GM12874 (cell line): ENCODE data around the gene CERCAM.

Source experiments
- TF ChIP-seq, protein P1 (sequence below): IDR thresholded peaks from 2 replicates; pipeline ENCODE4 v1.5.1; 2011; ENCODE audit warnings: low read depth, mild to moderate bottlenecking, control low read depth, low read length, moderate library complexity; ENCODE audit not compliant: insufficient read depth

CERCAM gene

DNA sequence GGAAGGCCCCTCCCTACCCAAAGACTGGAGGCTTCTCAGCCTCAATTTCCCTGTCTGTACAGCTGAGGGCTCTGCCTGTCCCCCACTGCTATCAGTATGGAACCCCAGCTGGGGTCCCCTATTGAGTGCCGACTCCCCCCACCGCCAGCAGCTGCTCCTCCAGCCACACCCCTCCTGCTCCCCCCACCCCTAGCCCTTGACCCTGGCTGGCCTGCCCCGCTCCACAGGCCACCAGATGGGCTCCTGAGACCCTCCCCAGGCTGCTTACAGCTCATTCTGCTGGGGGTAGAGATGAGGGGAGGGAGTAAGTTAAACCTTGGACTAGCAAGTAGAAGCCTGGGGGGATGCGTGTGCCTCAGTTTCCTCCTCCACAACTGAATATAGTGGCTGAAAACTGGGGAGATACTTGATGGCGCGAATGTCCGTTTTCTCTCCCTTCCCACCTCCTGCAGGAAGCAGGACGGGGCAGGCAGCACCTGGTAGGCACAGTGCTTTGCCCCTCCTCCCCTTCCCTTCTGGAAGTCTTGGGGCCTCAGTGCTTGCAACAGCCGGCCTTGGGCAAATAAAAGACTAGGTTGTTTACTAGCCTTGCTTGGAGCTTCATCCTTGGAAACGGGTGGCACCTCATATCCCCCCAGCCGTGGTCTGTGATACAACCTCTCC, 30.4 kb upstream of the CERCAM start:
- TF ChIP-seq, protein P1, sequence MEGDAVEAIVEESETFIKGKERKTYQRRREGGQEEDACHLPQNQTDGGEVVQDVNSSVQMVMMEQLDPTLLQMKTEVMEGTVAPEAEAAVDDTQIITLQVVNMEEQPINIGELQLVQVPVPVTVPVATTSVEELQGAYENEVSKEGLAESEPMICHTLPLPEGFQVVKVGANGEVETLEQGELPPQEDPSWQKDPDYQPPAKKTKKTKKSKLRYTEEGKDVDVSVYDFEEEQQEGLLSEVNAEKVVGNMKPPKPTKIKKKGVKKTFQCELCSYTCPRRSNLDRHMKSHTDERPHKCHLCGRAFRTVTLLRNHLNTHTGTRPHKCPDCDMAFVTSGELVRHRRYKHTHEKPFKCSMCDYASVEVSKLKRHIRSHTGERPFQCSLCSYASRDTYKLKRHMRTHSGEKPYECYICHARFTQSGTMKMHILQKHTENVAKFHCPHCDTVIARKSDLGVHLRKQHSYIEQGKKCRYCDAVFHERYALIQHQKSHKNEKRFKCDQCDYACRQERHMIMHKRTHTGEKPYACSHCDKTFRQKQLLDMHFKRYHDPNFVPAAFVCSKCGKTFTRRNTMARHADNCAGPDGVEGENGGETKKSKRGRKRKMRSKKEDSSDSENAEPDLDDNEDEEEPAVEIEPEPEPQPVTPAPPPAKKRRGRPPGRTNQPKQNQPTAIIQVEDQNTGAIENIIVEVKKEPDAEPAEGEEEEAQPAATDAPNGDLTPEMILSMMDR, result no peak

DNA sequence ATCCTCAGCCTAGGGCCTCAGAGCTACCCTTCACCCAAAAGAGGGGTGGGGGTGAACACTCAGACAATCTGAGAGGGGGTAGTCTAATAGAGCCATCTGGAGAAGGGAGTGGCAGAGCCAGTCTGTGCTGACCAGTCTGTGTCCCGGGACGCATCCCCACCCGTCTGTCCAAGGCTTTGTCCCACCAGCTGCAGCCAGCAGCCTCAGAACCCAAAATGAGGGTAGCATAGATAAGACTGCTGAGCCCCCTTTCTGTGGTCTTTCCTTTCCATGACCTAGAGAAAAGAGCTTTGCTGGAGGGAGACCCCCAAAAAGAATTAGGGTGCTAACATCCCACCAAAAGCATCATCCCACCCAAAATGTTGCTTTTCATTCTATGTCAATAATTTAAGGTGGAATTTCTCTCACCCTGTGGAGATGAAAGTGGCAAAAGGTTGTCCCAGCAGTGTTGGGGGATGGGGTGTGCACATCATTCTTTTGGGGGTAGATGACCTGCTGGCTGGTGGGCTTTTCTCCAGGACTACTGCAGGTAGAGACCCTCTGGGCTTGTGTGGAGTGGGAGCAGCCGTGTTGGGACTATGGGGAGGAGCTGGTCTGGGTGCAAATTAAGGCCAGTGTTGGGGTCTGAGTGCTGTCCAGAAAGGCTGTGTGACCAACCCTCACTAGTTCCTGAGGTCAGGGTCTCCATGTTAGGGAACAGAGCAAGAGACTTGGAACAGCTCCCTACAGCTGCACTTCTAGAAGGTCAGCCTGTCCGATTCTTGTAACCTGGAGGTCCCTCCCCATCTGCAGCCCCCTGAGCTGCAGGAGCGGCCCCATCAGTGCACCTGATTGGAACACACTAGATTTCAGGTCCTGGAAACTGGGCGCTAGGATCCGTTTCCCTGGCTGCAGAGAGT, 29.6 kb upstream of the CERCAM start:
- TF ChIP-seq, protein P1, result no peak

DNA sequence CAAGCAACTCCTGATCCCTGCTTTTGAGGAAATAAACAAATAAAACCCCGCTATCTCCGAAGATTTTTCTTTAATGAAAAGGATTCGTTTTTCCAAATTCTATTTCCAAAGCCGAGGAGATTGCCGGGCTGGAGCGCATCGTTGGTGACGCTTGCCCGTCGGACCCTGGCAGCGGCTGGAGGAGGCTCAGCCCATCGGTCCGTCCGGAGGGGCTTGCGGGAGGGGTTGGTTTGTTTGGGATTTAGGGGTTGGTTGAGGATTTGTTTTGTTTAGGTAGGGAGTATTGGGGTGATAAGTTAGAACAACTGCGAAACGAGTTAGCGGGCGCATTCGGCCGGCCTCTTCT, 28.7 kb upstream of the CERCAM start:
- TF ChIP-seq, protein P1, result no peak

DNA sequence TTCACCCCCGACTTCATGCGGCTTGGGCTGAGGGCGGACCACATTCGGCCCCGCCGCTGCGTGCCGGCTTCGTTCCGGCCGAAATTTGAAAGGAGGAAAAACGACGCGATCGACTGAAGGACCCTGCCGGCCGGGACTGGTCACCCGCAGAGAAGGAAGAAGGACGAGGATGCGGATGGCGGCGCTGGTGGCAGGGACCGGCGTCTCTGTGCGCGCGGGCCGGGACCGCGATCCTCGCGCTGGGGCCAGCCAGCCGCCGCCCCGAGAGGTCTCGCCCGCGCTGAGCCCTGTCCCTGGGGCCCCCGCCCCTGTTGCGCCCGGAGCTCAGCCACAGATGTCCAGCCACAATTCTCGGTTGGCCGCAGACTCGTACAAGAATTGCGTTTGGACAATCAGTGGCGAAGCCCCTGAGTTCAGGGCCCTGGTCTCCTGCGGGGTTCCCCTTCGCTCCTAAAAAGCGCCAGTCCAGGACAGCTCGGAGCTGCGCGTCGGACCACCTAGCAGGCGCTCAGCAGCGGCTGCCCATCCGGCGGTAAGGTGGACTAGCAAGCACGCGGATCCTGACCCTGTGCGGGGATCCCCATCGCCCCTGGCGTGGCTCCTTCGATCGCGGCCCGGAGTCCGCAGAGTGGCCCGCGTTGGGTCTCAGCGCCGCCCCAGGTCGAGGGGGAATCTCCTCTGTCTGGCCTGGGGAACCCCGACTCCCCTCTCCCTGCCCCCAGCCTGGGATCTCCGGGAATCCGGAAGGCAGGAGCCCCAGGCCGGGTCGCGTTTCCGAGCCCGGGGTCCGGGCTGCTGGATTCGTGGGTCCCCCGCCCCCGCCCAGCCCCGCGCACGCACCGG, 28.1 kb upstream of the CERCAM start:
- TF ChIP-seq, protein P1, result no peak

DNA sequence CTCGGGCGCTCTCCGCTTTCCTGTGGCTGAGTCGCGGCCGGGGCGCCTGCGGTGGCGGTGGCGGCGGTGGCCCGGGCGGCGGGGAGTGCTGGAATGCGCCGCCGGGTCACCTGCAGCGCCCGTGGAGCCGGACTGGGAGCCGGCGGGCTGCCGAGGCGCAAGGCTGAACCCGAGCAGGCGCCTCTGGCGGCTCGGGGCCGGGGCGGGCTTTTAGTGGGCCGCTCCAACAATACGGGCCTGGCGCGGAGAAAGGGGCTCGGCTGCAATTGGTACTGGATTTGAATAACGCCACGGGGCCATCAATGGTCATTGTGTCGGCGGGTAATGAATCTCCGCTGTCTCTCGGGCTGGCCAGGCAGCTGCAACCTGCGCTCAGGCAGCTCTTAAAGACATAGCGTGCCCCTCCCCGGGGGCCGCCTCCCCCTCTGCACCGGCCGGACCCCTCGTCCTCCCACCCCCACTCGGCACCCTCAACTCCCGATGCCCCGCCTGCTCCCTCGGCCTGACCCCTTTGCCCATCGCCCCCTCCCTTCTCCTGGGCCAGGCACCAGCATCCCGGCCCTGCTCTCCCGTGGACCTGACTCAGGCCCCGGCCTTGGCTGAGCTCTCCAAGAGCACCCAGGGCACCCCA, 27.4 kb upstream of the CERCAM start:
- TF ChIP-seq, protein P1, result no peak

DNA sequence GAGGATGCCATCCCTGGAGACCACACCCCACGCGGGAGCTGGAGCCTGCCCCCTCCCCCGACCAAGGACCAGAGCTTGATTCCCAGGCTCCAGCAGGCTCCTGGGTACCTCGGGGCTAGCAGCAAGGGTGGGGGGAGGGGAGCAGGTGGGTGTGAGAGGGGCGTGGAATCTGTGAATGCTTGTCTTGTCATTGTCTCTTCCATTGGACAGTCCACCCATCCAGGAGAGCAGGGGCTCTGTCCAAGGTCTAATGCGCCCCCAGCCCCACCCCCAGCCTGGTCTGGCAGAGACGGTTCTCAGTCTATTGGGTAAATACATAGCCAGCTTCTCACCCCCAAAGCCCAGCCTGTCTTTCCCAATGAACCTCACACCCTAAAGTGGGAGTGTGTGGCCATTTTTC, 26.7 kb upstream of the CERCAM start:
- TF ChIP-seq, protein P1, result no peak
